GM12878 (cell line): ENCODE data around the gene SPRN. TPM values are rescaled to one million over a fixed set of nuclear protein-coding genes. Genes with fewer than 3 reads are reported as not detected.

ENCODE experiments used
- ATAC-seq: fragments of 200-7000 bp; cut with Tn5 transposase; 3 replicates; pipeline ENCODE4 v1.9.1; 2020; ENCODE audit warnings: mild to moderate bottlenecking, moderate library complexity
- BruUV-seq: library from RNA; stranded (reverse); fragments of 400-500 nt; replicated peaks from 2 replicates; lab custom pipeline; 2021; lab: Mats Ljungman, UMichigan
- CTCF ChIA-PET: fragments of 300-600 bp; sonication (Branson Sonifier 250); formaldehyde crosslinking; extraction: SDS; loops from one replicate; lab custom pipeline; 2021; ENCODE audit warnings: inconsistent platforms; lab: Yijun Ruan, JAX
- POLR2A ChIA-PET: fragments of 350-600 bp; formaldehyde crosslinking; extraction: SDS; loops from one replicate; lab custom pipeline; 2021; ENCODE audit warnings: inconsistent platforms; lab: Charles Lee
- RAD21 ChIA-PET: fragments of 300-600 bp; sonication (Branson Sonifier 250); formaldehyde crosslinking; loops from one replicate; lab custom pipeline; 2023; ENCODE audit warnings: antibody characterized with exemption; ENCODE audit not compliant: unreplicated experiment; lab: Charles Lee
- SMC1A ChIA-PET: fragments of 300-600 bp; sonication (Branson Sonifier 250); formaldehyde crosslinking; loops from one replicate; lab custom pipeline; 2023; ENCODE audit not compliant: unreplicated experiment, uncharacterized antibody; lab: Charles Lee
- DNase-seq: peaks from one replicate; pipeline ENCODE4 v3.0.0-alpha.2; 2011; ENCODE audit warnings: low read depth, low spot score
- FAIRE-seq: peaks from 3 replicates; lab custom pipeline; 2011; peaks lifted over from hg19 to GRCh38; lab: Jason Lieb, UNC
- H2AFZ ChIP-seq: 2 replicates; pipeline ENCODE4 v1.6.0; 2011; ENCODE audit warnings: low read depth, low read length, control low read depth; ENCODE audit not compliant: control insufficient read depth
- H3K27ac ChIP-seq: 2 replicates; pipeline ENCODE4 v1.5.1; 2011; ENCODE audit warnings: control low read depth; ENCODE audit not compliant: control insufficient read depth, insufficient read depth
- H3K27me3 ChIP-seq, 2 experiments: replicated peaks in 1 of 2; 2 replicates each; pipeline versions ENCODE4 v1.6.0 to v1.6.1; 2011; ENCODE audit warnings: low read length in 1 of 2; ENCODE audit not compliant: control insufficient read depth in 2 of 2, insufficient read depth in 2 of 2
- H3K36me3 ChIP-seq, 2 experiments: 2 replicates each; pipeline ENCODE4 v1.5.1; 2011; ENCODE audit warnings: low read length in 1 of 2; ENCODE audit not compliant: control insufficient read depth in 2 of 2, insufficient read depth in 2 of 2
- H3K4me1 ChIP-seq: 2 replicates; pipeline ENCODE4 v1.6.1; 2011; ENCODE audit warnings: mild to moderate bottlenecking, low read length, moderate library complexity, mixed read lengths; ENCODE audit not compliant: control insufficient read depth, insufficient read depth
- H3K4me2 ChIP-seq: 2 replicates; pipeline ENCODE4 v1.6.0; 2011; ENCODE audit warnings: control low read depth; ENCODE audit not compliant: control insufficient read depth, insufficient read depth
- H3K4me3 ChIP-seq: fragments of 200-600 bp; sonication (generic); 2 replicates; pipeline ENCODE4 v1.5.1; 2016
- H3K79me2 ChIP-seq: 2 replicates; pipeline ENCODE4 v1.6.0; 2011; ENCODE audit warnings: low read length; ENCODE audit not compliant: control insufficient read depth, insufficient read depth
- H3K9ac ChIP-seq: 2 replicates; pipeline ENCODE4 v1.8.0; 2011; ENCODE audit warnings: low read length, control low read depth, mixed read lengths; ENCODE audit not compliant: control insufficient read depth, insufficient read depth
- H3K9me3 ChIP-seq: replicated peaks from 3 replicates; pipeline ENCODE4 v1.5.1; 2011; ENCODE audit warnings: mild to moderate bottlenecking, low read length; ENCODE audit not compliant: control insufficient read depth, insufficient read depth
- H4K20me1 ChIP-seq: 2 replicates; pipeline ENCODE4 v1.6.0; 2011; ENCODE audit not compliant: control insufficient read depth, insufficient read depth
- CEBPB ChIP-seq, 2 experiments: fragments of 150-350 bp in 1 of 2; IDR thresholded peaks; 2 replicates each; pipeline ENCODE4 v1.6.1; 2012 to 2014; ENCODE audit warnings: low read depth in 2 of 2, low read length in 2 of 2, borderline replicate concordance in 1 of 2, inconsistent platforms in 1 of 2
- CREM ChIP-seq: IDR thresholded peaks from 2 replicates; pipeline ENCODE4 v1.6.1; 2014; ENCODE audit warnings: antibody characterized with exemption, low read depth
- POLR2A ChIP-seq: IDR thresholded peaks from 2 replicates; pipeline ENCODE4 v1.6.1; 2011; ENCODE audit warnings: low read depth, mild to moderate bottlenecking, low read length
- RAD21 ChIP-seq: IDR thresholded peaks from 2 replicates; pipeline ENCODE4 v1.6.1; 2011; ENCODE audit warnings: mild to moderate bottlenecking, low read depth, low read length, moderate library complexity; ENCODE audit not compliant: insufficient read depth
- SIX5 ChIP-seq: IDR thresholded peaks from 2 replicates; pipeline ENCODE4 v1.6.1; 2011; ENCODE audit warnings: mild to moderate bottlenecking, low read depth, low read length, moderate library complexity; ENCODE audit not compliant: severe bottlenecking
- SREBF2 ChIP-seq: IDR thresholded peaks from 2 replicates; pipeline ENCODE4 v1.6.1; 2012; ENCODE audit warnings: mild to moderate bottlenecking, low read length
- ZNF384 ChIP-seq: IDR thresholded peaks from 2 replicates; pipeline ENCODE4 v1.6.1; 2012; ENCODE audit warnings: low read depth, mild to moderate bottlenecking, low read length, improper control_type of control experiment, borderline replicate concordance
- in situ Hi-C: fragments of 300-500 bp; cut with MboI; formaldehyde crosslinking; loops from 9 replicates; pipeline ENCODE4 v1.14.3; 2018; ENCODE audit warnings: mixed read lengths
- intact Hi-C: fragments of 100-400 bp; cut with micrococcal nuclease; formaldehyde crosslinking; loops from one replicate; pipeline ENCODE4 v1.14.2; 2022; ENCODE audit not compliant: unreplicated experiment
- polyA plus RNA-seq, 11 experiments: library from polyadenylated mRNA; depleted of rRNA in 4 of 11; unstranded in 6 of 11; stranded (reverse) in 5 of 11; fragments of >200 nt; fragmentation: Nextera tagmentation in 4 of 11; fragmentation: Illumina TruSeq in 1 of 11; extraction: Ambion mirVana in 4 of 11; extraction: Trizol in 1 of 11; gene quantifications; 1 replicate in 1 of 11; 2 replicates in 10 of 11; pipeline versions ENCODE4 v1.2.1 to v1.2.3, GENCODE V29; 2011 to 2016; ENCODE audit warnings: inconsistent platforms in 2 of 11, missing spikeins in 2 of 11, low read depth in 1 of 11
- total RNA-seq, 4 experiments: library from RNA; depleted of rRNA in 3 of 4; stranded (reverse); fragments of >200 nt in 3 of 4; fragmentation: Illumina TruSeq in 1 of 4; extraction: Trizol in 1 of 4; gene quantifications; 2 replicates each; pipeline versions ENCODE4 v1.2.1 to v1.2.3, GENCODE V29; 2013 to 2021
- TF ChIP-seq, protein P1 (sequence below): fragments of 450-650 bp; IDR thresholded peaks from 2 replicates; pipeline ENCODE4 v1.6.1; 2017; ENCODE audit warnings: mild to moderate bottlenecking, moderate library complexity
- TF ChIP-seq, protein P2 (sequence below), 3 experiments: IDR thresholded peaks in 2 of 3; conservative IDR thresholded peaks in 1 of 3; 2 replicates each; pipeline ENCODE4 v1.5.1; 2011; ENCODE audit warnings: low read depth in 3 of 3, low read length in 3 of 3, mild to moderate bottlenecking in 3 of 3, control low read depth in 2 of 3, moderate library complexity in 2 of 3, inconsistent platforms in 1 of 3, mixed read lengths in 1 of 3; ENCODE audit not compliant: control insufficient read depth in 2 of 3, insufficient read depth in 1 of 3; ENCODE audit errors: extremely low read depth in 1 of 3

The SPRN gene
- total and polyA plus RNA-seq, 10 of the 15 experiments (the other 5 are each of a cell fraction or from before 2014, with no cell fraction given) = 0.03 to 0.96 (median 0.46) TPM; not detected in 6

DNA sequence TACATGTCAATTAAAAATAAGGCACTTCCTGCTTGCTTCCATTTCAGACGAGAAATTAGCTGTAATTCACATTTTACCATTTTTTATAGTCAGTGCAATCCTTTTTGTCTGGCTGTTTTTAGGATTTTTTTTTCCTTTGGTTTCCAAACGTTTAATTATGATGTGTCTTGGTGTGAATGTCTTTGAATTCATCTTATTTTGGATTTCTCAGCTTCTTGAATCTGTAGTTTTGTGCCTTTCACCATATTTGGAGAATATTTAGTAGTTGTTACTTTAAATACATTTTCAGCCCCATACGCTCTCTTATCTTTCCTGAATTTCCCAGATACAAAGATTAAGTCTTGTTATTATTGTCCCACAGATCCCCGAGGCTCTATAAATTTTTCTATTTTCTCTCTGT is 26.9 kb upstream of the SPRN start (continued):
- TF ChIP-seq, protein P1, sequence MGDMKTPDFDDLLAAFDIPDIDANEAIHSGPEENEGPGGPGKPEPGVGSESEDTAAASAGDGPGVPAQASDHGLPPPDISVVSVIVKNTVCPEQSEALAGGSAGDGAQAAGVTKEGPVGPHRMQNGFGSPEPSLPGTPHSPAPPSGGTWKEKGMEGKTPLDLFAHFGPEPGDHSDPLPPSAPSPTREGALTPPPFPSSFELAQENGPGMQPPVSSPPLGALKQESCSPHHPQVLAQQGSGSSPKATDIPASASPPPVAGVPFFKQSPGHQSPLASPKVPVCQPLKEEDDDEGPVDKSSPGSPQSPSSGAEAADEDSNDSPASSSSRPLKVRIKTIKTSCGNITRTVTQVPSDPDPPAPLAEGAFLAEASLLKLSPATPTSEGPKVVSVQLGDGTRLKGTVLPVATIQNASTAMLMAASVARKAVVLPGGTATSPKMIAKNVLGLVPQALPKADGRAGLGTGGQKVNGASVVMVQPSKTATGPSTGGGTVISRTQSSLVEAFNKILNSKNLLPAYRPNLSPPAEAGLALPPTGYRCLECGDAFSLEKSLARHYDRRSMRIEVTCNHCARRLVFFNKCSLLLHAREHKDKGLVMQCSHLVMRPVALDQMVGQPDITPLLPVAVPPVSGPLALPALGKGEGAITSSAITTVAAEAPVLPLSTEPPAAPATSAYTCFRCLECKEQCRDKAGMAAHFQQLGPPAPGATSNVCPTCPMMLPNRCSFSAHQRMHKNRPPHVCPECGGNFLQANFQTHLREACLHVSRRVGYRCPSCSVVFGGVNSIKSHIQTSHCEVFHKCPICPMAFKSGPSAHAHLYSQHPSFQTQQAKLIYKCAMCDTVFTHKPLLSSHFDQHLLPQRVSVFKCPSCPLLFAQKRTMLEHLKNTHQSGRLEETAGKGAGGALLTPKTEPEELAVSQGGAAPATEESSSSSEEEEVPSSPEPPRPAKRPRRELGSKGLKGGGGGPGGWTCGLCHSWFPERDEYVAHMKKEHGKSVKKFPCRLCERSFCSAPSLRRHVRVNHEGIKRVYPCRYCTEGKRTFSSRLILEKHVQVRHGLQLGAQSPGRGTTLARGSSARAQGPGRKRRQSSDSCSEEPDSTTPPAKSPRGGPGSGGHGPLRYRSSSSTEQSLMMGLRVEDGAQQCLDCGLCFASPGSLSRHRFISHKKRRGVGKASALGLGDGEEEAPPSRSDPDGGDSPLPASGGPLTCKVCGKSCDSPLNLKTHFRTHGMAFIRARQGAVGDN = no peak
- no peak for TF ChIP-seq ZNF384

DNA sequence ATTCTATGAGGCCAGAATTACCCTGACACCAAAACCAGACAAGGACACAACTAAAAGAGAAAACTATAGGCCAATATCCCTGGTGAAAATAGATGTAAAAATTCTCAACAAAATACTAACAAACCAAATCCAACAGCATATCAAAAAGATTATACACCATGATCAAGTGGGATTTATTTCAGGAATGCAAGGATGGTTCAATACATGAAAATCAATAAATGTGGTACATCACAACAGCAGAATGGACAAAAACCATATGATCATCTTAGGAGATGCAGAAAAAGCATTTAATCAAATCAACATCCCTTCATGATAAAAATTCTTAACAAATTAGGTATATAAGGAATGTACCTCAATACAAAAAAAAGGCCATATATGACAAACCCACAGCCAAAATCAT is 23.7 kb upstream of the SPRN start:
- no peaks in the 10 kb centered on the region for H4K20me1 ChIP-seq

More for the DNA sequence above, 23.7 kb upstream of the SPRN start:
- Histone ChIP-seq H3K36me3 (no peaks in the 10 kb centered on the region), H3K79me2 (no peaks in the 10 kb centered on the region), H3K4me1 (no peaks in the 10 kb centered on the region), H3K27ac (no peak overlapping the region), H3K9me3 (peaks cover 2% of the 10 kb centered on the region; the same call in 2 of the 3 replicates), H3K27me3 (no peaks in the 10 kb centered on the region), H2AFZ (no peak overlapping the region), H3K4me2 (no peak overlapping the region), H3K9ac (no peak overlapping the region), H3K4me3 (no peak overlapping the region)
- intact Hi-C loops (no loop called here), in situ Hi-C loops (no loop called here)
- ATAC-seq (no peak), DNase-seq (no peak), FAIRE-seq (no peak)
- TF ChIP-seq SIX5 = no peak
- TF ChIP-seq CREM = no peak
- no peak for TF ChIP-seq CEBPB (IDR thresholded peaks at IDR 0.05; ENCODE audit: borderline replicate concordance in 1 of 2, low read depth in 2 of 2, low read length in 2 of 2)
- no peak for TF ChIP-seq POLR2A
- no peak for TF ChIP-seq RAD21
- no peak for TF ChIP-seq SREBF2
- TF ChIP-seq, protein P2, sequence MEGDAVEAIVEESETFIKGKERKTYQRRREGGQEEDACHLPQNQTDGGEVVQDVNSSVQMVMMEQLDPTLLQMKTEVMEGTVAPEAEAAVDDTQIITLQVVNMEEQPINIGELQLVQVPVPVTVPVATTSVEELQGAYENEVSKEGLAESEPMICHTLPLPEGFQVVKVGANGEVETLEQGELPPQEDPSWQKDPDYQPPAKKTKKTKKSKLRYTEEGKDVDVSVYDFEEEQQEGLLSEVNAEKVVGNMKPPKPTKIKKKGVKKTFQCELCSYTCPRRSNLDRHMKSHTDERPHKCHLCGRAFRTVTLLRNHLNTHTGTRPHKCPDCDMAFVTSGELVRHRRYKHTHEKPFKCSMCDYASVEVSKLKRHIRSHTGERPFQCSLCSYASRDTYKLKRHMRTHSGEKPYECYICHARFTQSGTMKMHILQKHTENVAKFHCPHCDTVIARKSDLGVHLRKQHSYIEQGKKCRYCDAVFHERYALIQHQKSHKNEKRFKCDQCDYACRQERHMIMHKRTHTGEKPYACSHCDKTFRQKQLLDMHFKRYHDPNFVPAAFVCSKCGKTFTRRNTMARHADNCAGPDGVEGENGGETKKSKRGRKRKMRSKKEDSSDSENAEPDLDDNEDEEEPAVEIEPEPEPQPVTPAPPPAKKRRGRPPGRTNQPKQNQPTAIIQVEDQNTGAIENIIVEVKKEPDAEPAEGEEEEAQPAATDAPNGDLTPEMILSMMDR (IDR thresholded peaks at IDR 0.05 in 2 of 3, conservative IDR thresholded peaks at IDR 0.05 in 1 of 3; ENCODE audit: control insufficient read depth in 2 of 3, extremely low read depth in 1 of 3, insufficient read depth in 1 of 3, low read depth in 3 of 3, low read length in 3 of 3) = no peak
- SMC1A ChIA-PET = no interaction called here
- no TSS peak for BruUV-seq
- CTCF ChIA-PET = no interaction called here
- POLR2A ChIA-PET = no interaction called here
- RAD21 ChIA-PET = no interaction called here
